Epithelial cell of prostate (primary cell): ENCODE data around the gene MYL7.

ENCODE experiments used
- DNase-seq: peaks from one replicate; pipeline ENCODE4 v3.0.0-alpha.2; 2011; ENCODE audit warnings: low read depth, low spot score
- H3K27ac ChIP-seq: fragments of 450-650 bp; 2 replicates; pipeline ENCODE4 v1.5.1; 2017; ENCODE audit warnings: mild to moderate bottlenecking

MYL7 gene

DNA sequence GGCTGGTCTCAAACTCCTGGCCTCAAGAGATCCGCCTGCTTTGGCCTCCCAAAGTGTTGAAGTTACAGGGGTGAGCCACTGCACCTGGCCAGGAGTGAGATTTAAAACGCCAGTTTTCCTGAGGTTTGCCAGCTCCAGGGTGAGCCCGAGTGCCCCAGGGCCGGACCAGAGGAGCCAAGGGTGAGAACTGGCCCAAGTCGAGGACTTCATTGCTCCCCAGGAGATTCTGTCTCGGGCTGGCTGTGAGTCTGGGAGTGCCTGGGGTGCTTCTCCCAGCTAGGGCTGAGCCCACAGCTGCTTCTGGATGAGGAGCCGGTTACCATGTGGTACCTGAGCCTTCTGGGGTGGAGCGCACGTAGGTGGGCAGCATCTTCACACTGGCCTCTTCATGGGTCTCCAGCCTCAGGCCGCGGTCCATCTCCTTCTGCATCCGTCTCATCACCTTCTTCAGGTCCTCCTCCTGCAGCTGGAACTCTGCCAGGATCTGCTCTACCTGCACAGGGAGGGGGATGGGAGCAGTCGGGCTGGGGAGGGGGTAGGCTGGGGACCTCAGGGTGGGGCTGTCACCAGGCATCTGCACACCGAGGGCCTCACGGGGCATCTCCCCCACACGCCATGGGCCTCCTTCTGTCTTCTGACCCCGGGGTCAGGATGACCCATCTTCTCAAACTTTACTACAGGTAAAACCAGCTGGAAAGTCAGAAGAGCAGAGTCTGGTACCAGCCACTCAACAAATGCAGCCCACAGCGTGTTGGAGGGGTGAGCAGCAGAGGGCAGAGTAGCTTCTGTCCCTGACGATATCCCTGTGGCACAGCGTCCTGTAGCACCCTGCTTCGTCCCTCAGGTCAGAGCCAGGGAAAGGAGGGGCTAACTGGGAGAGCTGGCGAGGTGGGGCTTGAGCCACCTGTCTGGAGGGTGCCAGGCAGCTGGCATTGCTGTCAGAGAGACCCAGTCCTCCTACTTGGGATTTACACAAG lies 12.1 kb upstream of the MYL7 start:
- DNase-seq, result no peak
- no peak overlapping the region for H3K27ac ChIP-seq

DNA sequence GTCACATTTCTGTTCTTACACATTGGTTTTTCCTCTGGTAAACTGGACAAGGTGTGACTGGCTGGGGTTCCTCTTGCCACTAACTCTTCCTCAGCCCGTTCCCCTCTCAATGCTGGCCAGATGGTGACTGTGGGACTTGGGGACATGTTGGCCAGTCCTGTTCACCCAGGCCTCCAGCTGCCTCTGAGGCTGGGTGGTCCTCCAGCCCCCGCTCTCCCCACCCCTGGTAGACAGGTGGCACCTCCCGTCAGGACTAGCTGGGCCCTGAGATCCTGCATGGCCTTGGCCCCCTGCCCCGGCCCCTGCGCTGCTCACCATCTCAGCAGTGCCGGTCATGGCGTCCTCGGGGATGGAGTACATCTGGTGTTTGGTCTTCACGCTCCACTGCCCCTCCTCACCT lies 10.8 kb upstream of the MYL7 start:
- no peak overlapping the region for H3K27ac ChIP-seq
- no peak for DNase-seq

DNA sequence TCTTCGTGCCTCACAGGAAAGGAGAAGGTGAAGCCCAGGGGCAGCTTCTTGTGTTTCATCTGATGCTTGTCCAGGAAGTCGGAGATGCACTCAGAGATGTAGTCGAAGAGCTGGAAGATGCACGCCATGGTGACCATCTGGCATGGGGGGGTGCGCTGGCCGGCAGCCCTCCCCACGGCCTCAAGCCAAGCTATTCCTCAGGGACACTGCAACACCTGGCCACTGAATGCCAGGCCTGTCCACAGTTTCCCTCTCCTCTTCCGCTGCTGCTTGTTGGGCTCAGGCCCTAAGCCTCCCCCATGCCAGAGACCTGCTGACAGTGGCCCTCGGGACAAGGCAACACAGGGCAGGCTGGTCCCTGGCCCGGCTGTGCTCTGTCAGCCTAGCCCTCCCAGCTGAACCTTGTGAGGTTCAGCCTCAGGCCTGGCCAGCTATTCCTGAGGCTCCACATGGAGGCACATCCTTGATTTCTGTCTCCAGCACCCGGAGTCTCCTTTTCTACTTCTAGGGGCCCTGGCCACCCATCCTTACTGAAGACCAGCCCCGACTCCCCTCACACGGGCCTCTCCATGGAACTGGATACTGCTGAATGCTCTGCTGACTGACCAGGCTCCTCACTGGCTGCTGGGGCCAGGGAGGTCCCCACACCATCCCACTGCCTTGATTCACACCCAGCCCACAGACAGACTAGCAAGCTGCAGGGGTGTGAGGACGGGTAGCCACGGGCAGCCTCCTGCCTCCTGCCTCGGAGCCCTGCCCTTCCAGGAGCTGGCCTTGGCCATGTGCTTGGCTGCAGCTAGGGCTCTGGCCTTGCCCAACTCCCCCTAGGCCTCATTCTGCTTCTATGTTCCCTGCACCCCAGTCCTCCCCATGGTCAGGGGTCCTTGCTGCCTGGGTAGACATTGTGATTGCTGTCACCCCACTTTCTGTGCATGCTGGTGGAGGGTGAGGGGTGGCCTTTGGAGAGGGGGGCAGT lies 10.1 kb upstream of the MYL7 start:
- DNase-seq, result no peak
- H3K27ac ChIP-seq, result no peak overlapping the region

DNA sequence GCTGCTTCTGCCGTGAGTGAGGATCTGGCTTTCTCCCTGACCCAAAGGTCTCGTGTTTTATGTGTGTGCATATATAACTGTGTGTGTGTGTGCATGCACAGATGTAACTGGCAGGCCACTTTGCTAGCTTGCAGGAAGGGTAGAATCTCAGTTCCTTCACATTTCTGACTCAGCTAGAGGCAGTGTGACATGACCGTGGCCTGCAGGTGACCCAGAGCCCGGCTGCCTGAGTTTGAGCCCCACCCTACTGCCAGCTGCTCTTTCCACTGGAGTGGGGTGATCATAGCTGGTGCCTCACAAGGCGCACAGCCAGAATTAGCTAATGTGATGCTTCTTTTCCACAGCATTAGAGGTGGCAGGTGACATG lies 9.3 kb upstream of the MYL7 start:
- H3K27ac ChIP-seq, result no peak overlapping the region
- DNase-seq, result no peak

DNA sequence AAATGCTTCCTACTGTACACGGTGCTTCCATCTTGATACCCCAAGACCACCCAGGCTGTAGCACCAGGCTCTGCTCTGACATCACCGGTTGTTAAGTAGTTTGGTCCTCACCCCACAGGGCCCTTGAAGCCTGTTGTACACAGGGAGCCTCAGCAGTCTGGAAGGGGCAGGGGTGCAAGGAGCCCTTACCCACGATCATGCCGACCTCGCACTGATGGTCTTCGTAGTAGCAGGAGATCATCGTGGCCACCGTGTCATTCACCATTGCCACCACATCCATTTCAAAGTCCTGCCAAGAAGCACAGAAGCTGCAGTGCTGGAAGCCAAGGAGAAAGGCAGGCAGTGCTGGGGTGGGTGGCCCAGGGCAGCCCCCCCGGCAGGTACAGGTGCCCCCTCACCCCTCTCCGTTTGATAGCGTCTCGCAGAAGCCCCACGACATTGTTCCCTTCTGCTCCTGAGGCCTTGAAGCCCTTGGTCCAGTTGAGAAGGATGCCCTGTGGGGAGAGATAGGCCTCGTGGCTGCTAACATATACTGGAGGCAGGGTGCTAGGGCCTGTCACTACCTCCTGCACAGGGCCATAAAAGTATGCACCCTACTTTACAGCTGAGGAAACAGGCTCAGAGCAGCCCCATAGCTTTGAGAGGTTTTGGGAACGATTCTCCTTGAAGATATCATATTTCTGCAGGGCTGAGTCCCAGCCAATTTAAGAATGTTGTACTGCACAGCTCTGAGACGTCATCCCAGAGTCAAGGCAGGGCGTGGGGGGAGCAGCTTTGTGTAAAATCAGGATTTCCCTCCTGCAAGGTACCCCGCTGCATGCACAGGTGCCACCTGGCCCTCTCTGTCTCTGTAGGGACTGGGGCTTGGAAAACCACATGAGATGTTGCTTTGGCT lies 8.7 kb upstream of the MYL7 start:
- DNase-seq, result no peak

DNA sequence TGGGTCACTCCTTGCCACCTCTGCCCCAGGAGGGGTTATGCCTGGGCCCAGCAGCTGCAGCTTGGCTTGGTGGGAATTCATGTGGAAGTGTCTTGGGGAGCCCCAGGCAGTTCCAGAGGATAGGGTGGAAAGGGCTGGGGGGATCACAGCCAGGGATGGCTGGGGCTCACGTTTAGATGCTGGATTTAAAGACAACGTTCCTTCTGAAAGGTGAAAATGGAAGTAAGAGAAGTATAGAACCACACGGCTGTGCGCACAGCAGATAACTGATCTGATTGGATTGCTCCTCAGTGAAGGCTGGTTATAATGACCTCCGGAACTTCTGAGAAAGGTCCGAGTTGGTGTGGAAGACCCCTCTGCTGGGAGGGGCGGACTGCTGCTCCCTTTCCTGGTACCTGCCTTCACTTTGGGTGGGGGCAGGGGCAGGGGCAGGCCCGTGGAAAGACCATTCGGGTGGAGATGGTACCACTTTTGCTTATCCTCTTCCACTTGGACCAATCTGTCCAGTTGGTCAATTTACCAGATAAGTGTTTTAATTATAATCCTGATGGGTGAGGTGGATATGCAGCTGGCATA lies 7.9 kb upstream of the MYL7 start:
- DNase-seq, result no peak
- H3K27ac ChIP-seq, result no peak overlapping the region

More for the DNA sequence above, 8.7 kb upstream of the MYL7 start:
- no peak overlapping the region for H3K27ac ChIP-seq

DNA sequence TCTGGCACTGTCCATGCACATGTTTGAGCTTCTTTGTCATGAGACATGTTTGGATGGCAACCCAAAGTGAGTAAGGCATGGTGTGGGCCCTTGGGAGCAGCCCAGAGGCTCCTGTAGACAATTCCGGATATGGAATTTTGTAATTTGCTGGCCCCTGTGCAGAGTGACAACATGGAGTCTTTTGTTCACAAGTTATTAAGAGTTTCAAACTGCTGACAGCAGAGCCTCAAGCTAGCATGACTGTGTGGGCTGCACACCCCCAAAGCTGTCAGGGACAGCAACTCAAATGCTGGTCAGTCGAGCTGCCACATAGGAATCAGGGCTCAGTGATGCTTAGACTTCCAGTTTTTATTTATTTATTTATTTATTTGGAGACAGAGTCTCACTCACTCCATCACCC lies 7.0 kb upstream of the MYL7 start:
- DNase-seq, result no peak

DNA sequence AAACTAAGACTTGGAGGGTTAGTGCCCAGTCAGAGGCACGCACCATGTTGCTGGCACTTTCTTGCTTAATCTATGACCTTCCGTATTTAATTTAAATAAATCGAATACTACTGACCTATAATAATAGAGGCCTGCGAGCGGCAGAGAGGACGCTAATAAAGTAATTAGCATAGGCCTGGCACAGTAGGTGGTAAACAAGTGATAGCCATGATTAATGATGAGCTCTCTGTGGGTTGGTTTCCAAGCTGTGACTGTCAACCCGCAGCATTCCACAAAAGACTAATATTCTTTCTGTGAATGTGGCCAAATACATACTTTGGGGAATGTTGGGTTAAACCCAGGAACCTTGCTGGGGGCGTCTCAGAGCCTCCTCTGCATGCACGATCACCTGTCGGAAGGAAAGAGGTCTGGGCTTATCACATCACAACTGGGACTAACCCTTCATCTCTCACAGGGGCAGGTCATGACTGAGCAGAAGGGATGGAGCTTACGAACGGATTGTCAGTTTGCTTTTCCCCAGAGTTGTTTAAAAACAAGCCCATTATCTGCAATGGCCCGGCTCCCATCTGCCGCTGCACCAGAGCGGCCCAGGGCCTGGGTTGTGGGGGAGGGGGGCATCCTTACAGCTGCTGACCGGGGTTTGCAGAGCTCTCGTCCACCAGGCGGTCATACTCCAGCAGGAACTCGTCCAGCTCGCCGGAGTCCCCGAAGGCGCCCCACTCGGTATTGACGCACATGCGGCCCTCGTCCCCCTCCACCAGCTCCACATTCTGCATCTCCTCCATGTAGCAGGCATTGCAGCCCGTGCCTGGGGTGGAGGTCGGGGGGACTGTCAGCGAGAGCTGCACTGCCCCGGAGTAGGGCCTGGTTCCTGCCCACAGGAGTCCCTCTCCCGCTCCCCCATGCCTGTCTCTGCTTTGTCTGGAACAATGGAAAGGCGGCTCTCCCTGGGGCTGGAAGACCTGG lies 6.2 kb upstream of the MYL7 start:
- DNase-seq, result no peak

More for the DNA sequence above, 7.0 kb upstream of the MYL7 start:
- no peak overlapping the region for H3K27ac ChIP-seq

DNA sequence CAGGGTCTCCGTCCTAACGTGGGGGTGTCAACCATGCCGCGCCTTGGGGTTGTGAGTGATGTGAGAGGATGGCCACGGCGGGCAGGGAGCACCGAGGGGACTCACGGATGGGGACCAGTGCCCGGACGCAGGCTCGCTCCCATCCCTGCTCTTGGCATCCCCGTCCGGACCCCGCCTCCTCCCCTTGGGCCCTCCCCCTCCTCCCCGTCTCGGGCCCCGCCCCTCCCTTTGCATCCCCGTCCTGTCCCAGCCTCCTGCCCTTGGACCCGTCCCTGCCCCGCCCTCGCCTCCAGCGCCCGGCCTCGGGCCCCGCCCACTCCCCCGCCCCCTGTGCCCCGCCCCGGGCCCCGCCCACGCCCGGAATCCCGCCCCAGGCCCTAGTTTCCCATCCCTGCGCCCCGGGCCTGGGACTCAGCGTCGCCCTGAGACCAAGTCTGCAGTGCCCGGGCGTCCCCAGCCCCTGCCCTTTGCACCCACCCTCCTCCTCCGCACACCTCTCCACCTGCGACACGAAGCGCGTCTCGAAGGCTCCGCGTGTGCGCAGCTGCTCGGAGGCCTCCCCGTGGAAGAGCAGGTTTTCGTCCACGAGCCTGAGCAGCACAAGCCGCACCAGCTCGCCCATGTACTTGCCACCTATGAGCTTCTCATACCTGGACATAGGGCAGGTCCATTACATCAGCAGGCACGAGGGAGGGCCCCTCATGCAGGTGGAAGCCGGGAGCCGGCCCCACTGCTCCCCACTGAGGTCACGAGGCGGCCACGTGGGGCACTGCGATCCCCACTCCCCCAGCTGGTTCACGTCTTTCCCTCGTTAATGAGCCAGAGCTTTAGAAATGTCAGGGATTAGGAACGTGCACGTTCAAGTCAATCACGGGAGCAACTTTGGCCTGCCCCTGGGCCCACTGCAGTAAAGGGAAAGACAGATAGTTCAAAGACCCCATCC lies 5.1 kb upstream of the MYL7 start:
- H3K27ac ChIP-seq, result no peak overlapping the region

More for the DNA sequence above, 6.2 kb upstream of the MYL7 start:
- H3K27ac ChIP-seq, result no peak overlapping the region

DNA sequence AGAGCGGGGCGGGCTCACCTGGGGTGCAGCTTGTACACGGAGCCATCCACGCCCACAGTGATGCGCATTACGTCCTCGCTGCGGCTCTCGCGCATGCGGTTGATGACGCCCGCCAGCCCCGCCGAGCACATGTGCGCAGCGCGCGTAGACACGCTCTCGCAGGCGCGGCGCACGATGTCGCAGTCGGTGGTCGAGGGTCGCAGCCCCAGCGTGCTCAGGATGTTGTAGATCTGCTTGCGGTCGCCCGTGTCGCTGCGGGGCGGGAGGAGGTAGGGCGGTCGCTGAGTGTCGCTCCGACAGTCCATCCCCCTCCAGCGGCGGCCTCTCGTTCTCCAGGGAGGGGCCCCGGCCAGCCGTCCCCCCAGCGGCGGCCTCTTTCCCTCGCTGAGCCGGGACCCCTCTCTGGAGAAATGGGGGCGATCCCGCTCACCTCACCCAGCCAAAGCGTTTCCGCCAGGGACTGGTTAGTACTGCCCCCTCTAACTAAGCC lies 4.4 kb upstream of the MYL7 start:
- no peak overlapping the region for H3K27ac ChIP-seq
- DNase-seq, result no peak

More for the DNA sequence above, 5.1 kb upstream of the MYL7 start:
- DNase-seq, result no peak

DNA sequence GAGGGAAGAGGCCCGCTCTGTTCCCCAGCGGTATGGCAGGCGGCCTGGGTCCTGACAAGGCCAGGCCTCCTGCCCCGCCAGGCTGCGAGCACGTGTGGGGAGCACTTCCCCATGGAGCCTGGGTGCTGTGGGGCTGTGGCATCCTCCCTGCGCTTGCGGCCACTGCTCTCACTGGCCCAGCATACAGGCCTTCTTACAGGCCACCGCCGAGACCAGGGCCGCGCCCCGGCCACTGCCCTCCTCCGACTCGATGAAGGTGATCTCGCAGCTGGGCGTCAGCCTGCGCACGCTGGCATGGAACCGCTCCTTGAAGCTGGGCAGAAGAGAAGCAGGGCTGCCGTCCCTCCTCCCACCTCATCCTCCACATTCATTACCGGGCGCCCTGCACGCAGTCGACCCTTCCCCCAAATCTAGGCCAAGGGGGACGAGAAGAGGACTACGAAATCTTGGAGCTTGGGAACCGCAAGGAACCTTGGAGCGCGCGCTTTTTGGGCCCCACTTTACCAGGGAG lies 3.9 kb upstream of the MYL7 start:
- H3K27ac ChIP-seq, result no peak overlapping the region
- DNase-seq, result no peak

DNA sequence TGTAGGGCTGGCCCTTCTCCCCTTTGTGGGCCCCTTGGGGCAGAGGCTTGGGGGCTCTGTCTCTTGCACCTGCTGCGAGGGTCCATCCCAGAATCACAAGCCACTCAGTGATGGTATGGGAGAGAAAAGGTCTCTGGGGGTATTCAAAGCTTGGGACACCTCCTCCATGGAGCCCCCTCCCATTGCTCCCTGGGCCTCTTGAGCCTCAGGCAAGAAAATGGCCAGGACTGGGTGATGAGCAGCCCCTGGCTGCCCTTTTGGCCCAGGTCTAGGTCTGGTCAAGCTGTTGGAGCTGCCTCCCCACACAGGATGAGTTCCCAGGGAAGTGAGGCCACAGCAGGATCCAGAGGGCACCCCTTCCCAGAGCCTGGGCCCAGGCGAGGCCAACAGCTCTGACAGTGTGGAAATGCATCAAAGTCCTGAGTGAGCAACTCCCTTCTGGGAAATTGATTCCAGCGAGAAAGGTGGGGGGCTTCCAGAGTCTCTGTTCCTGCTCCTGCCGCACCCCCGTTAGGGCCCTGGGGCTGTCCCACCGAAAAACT lies 3.4 kb upstream of the MYL7 start:
- H3K27ac ChIP-seq, result no peak overlapping the region
- no peak for DNase-seq

DNA sequence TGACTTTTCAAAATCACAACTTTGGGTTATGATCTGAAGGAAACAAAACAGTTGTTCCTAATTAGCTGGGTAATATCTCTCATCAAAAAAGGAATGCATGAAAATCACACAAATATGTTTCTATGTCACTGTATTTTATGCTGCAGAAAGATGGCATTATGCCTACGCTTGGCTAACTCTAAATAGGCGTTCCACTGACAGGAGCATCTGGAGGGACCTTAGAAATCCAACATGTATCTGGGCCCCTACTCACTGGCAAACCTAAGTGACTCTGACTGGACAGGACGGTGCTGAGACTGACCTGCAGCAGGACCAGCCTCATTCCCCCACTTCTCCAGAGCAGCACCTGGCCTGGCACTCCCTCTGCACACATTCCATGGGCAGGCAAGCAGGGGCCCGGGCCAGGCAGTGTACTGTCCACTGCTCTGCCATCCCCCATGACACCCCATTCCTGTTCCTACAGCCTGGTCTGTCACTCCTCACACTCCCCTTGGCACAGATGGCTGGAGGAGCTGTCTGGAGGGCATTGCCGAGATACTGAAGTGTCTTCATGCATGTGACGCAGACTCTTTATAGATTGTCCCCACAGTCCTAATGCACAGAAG lies 2.6 kb upstream of the MYL7 start:
- DNase-seq, result no peak
- no peak overlapping the region for H3K27ac ChIP-seq

DNA sequence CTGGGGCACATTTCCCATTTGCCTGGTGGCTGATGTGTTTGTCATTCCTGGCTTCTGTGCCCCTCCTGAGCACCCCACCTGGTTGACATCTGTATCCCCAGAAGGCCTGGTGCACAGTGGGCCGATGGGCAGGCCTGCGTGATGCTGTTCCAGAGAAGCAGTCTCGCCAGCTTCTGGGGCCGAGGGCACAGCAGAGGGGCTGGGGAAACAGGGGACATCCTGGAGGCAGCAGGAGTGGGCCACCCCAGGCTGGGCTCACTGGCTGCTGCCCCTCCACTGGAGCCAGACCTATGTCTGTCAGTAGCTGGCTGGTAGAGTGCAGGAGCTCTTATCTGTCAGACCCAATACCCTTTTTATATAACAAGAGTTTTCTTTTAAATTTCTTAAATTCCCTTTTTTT lies 896 bp upstream of the MYL7 start:
- no peak for DNase-seq
- H3K27ac ChIP-seq, result no peak overlapping the region

DNA sequence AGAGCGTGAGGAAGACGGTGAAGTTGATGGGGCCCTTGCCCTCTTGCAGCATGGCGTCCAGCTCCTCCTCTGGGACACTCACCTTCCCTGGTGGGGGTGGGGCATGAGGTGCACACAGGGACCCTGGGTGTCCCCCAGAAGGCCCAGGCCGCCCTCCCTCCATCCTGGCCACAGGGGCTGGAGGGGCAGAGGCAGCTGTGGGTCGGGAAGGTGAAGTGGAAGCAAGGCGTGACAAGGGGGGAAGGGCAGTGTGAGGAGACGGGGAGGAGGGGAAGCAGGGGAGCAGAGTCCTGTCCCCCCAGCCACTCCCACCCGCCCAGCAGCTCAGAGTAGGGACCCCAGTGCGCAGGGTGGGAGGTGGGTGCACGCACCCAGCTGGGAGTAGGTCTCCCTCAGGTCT lies 791 bp downstream of the MYL7 start:
- DNase-seq, result no peak
- no peak overlapping the region for H3K27ac ChIP-seq

DNA sequence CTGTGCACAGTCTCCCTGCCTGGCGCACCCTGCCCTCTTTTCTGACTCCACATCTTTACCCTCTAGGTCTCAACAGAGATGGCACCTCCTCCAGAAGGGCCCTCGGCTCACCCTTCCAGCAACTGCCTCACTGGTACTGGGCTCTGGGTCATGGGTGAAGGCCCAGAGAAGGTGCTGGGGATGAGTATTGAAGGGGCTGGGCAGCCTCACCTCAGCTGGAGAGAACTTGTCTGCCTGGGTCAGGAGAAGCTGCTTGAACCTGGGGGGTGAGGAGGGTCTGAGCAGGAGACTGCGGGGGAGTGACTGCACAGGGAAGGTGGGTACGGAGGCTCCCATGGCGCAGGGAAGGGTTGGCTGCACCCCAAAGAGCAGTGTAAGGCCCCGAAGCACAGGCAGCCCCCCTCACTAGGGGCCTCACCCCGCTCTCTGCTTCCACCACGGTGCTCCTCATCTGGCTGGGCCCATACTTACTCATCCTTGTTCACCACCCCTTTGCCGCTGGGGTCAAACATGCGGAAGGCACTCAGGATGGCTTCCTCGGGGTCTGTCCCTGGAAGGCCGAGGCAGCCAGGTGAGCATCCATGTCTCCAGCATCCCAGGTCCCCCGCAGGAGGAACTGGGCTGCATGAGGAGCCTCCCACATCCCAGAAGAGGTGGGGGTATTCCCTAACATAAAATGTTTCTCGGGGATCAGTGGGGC lies 1.7 kb downstream of the MYL7 start:
- no peak overlapping the region for H3K27ac ChIP-seq
- no peak for DNase-seq
